Mesenteric fat pad (tissue), 1 donor: Measurements from ENCODE around the gene FKBP9. TPM values are rescaled to one million over a fixed set of nuclear protein-coding genes. Genes with fewer than 3 reads are reported as not detected.

Experiments
- DNase-seq: peaks from one replicate; pipeline ENCODE4 v3.0.0-alpha.2; 2020; ENCODE audit warnings: low spot score
- total RNA-seq: library from RNA; stranded (reverse); fragmentation: NEBNext Ultra II Directional; extraction: Animal tissue kit (Norgen Biotek cat#: 25700); gene quantifications from one replicate; pipeline ENCODE4 v1.2.1, GENCODE V29; 2021
- donor health status: DM: yes; HTN: yes; CAD: no.

FKBP9 gene
- total RNA-seq, 1 donor from 2014 or later = 113 TPM

DNA sequence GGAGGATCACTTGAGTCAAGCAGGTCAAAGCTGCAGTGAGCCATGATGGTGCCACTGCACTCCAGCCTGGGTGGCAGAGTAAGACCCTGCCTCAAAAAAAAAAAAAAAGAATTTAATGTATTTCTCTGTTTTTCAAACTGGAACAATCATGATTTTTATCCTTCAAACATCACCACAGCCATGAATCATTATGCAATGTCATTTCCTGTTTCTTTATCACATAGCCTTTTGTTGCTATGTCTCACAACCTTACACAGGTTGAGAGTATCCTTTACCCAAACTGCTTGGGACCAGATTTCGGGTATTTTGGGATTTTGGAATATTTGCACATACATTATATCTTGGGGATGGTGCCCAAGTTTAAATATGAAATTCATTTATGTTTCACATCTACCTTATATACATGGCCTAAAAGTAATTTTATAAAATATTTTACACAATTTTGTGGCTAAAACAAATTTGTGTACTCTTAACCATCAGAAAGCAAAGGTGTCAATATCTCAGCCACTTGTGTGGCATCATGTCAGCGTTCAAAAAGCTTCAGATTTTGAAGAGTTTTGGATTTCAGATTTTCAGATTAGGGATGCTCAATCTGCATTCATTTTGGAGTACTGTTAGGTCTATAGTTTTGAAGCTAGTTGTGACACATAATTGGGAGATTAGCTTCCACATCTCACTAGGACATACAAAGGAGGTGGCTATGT, 97.2 kb downstream of the FKBP9 start:
- DNase-seq = no peak

DNA sequence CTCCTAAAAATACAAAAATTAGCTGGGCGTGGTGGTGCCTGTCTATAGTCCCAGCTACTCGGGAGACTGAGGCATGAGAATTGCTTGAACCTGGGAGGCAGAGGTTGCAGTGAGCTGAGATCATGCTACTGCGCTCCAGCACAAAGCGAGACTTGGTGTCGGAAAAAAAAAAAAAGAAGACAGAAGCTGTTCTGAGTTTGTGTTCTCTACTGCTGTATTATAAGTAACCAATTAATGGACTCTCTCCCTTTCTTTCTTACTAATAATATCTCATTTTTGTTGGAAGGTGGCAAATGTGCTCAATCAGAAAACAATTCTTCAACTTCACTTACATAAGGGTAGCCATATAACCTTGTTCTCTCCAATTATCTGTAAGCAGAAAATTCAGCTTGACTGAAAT, 97.9 kb downstream of the FKBP9 start:
- DNase-seq = no peak

Other genes with a start within 250 kb of the FKBP9 start
- 33.9 TPM for gene KBTBD2, start 65.7 kb upstream of the FKBP9 start, total RNA-seq
- gene NT5C3A, start 105.3 kb downstream of the FKBP9 start, total RNA-seq = 18.5 TPM
- gene RP9, start 152.0 kb downstream of the FKBP9 start, total RNA-seq = 8.0 TPM
- gene BBS9, start 172.1 kb downstream of the FKBP9 start, total RNA-seq = 15.9 TPM